Endodermal cell (in vitro differentiated cells): ENCODE measurements around the gene LOXL3. TPM values are rescaled to one million over a fixed set of nuclear protein-coding genes. Genes with fewer than 3 reads are reported as not detected.

Source experiments
- DNase-seq: peaks from one replicate; pipeline ENCODE4 v3.0.0-alpha.2; 2017
- H3K27ac ChIP-seq: 2 replicates; pipeline ENCODE4 v1.5.1; 2013; ENCODE audit warnings: mild to moderate bottlenecking, low read depth, low read length, moderate library complexity
- H3K27me3 ChIP-seq: 2 replicates; pipeline ENCODE4 v1.6.1; 2013; ENCODE audit warnings: mild to moderate bottlenecking, low read length, moderate library complexity; ENCODE audit not compliant: insufficient read depth, control insufficient read depth, poor library complexity, severe bottlenecking
- H3K36me3 ChIP-seq: 2 replicates; pipeline ENCODE4 v1.7.0; 2013; ENCODE audit warnings: mild to moderate bottlenecking, low read length, moderate library complexity; ENCODE audit not compliant: control insufficient read depth, insufficient read depth
- H3K4me1 ChIP-seq: one replicate; pipeline ENCODE4 v1.7.0; 2013; ENCODE audit warnings: low read length; ENCODE audit not compliant: control insufficient read depth, insufficient read depth
- H3K4me3 ChIP-seq: 2 replicates; pipeline ENCODE4 v1.5.1; 2013; ENCODE audit warnings: mild to moderate bottlenecking, low read length, moderate library complexity
- H3K9ac ChIP-seq: 2 replicates; pipeline ENCODE4 v1.6.1; 2013; ENCODE audit warnings: mild to moderate bottlenecking, low read length, moderate library complexity; ENCODE audit not compliant: poor library complexity, severe bottlenecking; ENCODE audit errors: extremely low read depth
- H3K9me3 ChIP-seq: 2 replicates; pipeline ENCODE4 v1.6.1; 2013; ENCODE audit warnings: mild to moderate bottlenecking, low read length, moderate library complexity; ENCODE audit not compliant: control insufficient read depth
- H3K27ac Mint-ChIP-seq: 2 replicates; pipeline ENCODE4 v1.8.0; 2020; ENCODE audit warnings: mixed read lengths
- H3K27me3 Mint-ChIP-seq: 2 replicates; pipeline ENCODE4 v1.8.0; 2021; ENCODE audit warnings: mild to moderate bottlenecking, mixed read lengths; ENCODE audit not compliant: insufficient read depth
- H3K36me3 Mint-ChIP-seq: 2 replicates; pipeline ENCODE4 v1.8.0; 2020; ENCODE audit warnings: low read depth, mixed read lengths
- H3K4me1 Mint-ChIP-seq: 2 replicates; pipeline ENCODE4 v1.8.0; 2020; ENCODE audit warnings: mixed read lengths
- H3K4me3 Mint-ChIP-seq: 2 replicates; pipeline ENCODE4 v1.8.0; 2020; ENCODE audit warnings: mild to moderate bottlenecking, moderate library complexity, mixed read lengths
- H3K9me3 Mint-ChIP-seq: 2 replicates; pipeline ENCODE4 v1.8.0; 2020; ENCODE audit warnings: mild to moderate bottlenecking, mixed read lengths
- CTCF ChIP-seq: fragments of 200-600 bp; sonication (generic); conservative IDR thresholded peaks from 2 replicates; pipeline ENCODE4 v1.5.0; 2021; ENCODE audit warnings: antibody characterized with exemption, mild to moderate bottlenecking
- WGBS, 2 experiments: methylation state at CpG; one replicate each; pipeline versions ENCODE4 v1.1.5 to v1.1.7; 2013; ENCODE audit warnings: missing lambda C conversion rate in 2 of 2, mixed read lengths in 1 of 2; ENCODE audit not compliant: insufficient coverage in 1 of 2, insufficient read length in 1 of 2; 5-methylcytosine and 5-hydroxymethylcytosine counted together
- total RNA-seq, 2 donors: library from RNA; stranded (reverse); fragmentation: NEBNext Ultra II Directional in 1 of 2; extraction: Animal tissue kit (Norgen Biotek cat#: 25700) in 1 of 2; gene quantifications; 2 replicates in 1 of 2; 3 replicates in 1 of 2; pipeline ENCODE4 v1.2.1, GENCODE V29; 2021

Gene LOXL3
- total RNA-seq, 2 donors from 2014 or later = 5.4 to 7.6 TPM

- Histone ChIP-seq H3K4me3 (no peak overlapping the region), H3K27ac (no peak overlapping the region), H3K36me3 (no peaks in the 10 kb centered on the region), H3K9ac (no peak overlapping the region), H3K27me3 (peaks cover 45% of the 10 kb centered on the region), H3K9me3 (no peaks in the 10 kb centered on the region), H3K4me1 (no peaks in the 10 kb centered on the region)
- no peaks in the 10 kb centered on the region for H3K9me3 Mint-ChIP-seq
- H3K27me3 Mint-ChIP-seq = peaks cover 10% of the 10 kb centered on the region
- DNase-seq = no peak
- WGBS, 2 experiments = 91 to 100% methylated on average over 4 of the region's 4 CpGs
- TF ChIP-seq CTCF = no peak
- no peak overlapping the region for H3K27ac Mint-ChIP-seq
- no peaks in the 10 kb centered on the region for H3K36me3 Mint-ChIP-seq
- no peak overlapping the region for H3K4me3 Mint-ChIP-seq
- no peaks in the 10 kb centered on the region for H3K4me1 Mint-ChIP-seq
Measured at GRCh38 chr2:74575320-74575719, 21.6 kb upstream of the LOXL3 start.

- WGBS, 2 experiments = 88 to 95% methylated on average over 4 to 6 of the region's 7 CpGs
- H3K4me1 Mint-ChIP-seq = no peaks in the 10 kb centered on the region
Measured at GRCh38 chr2:74573747-74574562, 20.2 kb upstream of the LOXL3 start.

GRCh38 chr2:74572178-74572925 lies 18.6 kb upstream of the LOXL3 start:
- no peak overlapping the region for H3K4me3 ChIP-seq
- no peak overlapping the region for H3K9ac ChIP-seq
- Mint-ChIP-seq H3K4me1 (no peaks in the 10 kb centered on the region), H3K27ac (no peak overlapping the region), H3K27me3 (peaks cover 13% of the 10 kb centered on the region), H3K9me3 (no peaks in the 10 kb centered on the region), H3K4me3 (no peak overlapping the region), H3K36me3 (no peaks in the 10 kb centered on the region)
- DNase-seq = peak; percentile 73
- no peaks in the 10 kb centered on the region for H3K4me1 ChIP-seq
- 78 to 84% methylated on average over 3 of the region's 3 CpGs for WGBS, 2 experiments
- peak; percentile 68 for TF ChIP-seq CTCF
- H3K27me3 ChIP-seq = peaks cover 50% of the 10 kb centered on the region
- H3K27ac ChIP-seq = no peak overlapping the region
- H3K36me3 ChIP-seq = no peaks in the 10 kb centered on the region
- no peaks in the 10 kb centered on the region for H3K9me3 ChIP-seq

More at GRCh38 chr2:74573747-74574562, 20.2 kb upstream of the LOXL3 start:
- no peak overlapping the region for H3K9ac ChIP-seq
- Mint-ChIP-seq H3K27ac (no peak overlapping the region), H3K4me3 (no peak overlapping the region), H3K36me3 (no peaks in the 10 kb centered on the region), H3K9me3 (no peaks in the 10 kb centered on the region), H3K27me3 (peaks cover 10% of the 10 kb centered on the region)
- H3K9me3 ChIP-seq = no peaks in the 10 kb centered on the region
- H3K36me3 ChIP-seq = no peaks in the 10 kb centered on the region
- no peak overlapping the region for H3K4me3 ChIP-seq
- no peak for DNase-seq
- H3K27me3 ChIP-seq = peaks cover 40% of the 10 kb centered on the region
- TF ChIP-seq CTCF = no peak
- H3K4me1 ChIP-seq = no peaks in the 10 kb centered on the region
- no peak overlapping the region for H3K27ac ChIP-seq
